Measurements from ENCODE around the gene BACH1.
A peak's percentile ranks its signal among the peaks of the same experiment; 100 is the strongest.
"Not testable (repeated sequence)": the region's sequence is repeated elsewhere in the genome, so short reads cannot be mapped to it uniquely, and the experiment has no call there.

Gene BACH1

GRCh38 chr21:29350246-29350779, 51.6 kb downstream of the BACH1 start:
- DNase-seq (ENCODE audit: low read depth in 2 of 2): peak in 1 of 2 donors; percentile 35
- no peak for TF ChIP-seq CTCF (IDR thresholded peaks at IDR 0.05; ENCODE audit: low read depth, low read length)

GRCh38 chr21:29351691-29352090, 53.0 kb downstream of the BACH1 start:
- H3K4me3 ChIP-seq (replicated peaks in 1 of 2; ENCODE audit: low read depth in 2 of 2, low read length in 2 of 2): no peak overlapping the region
- TF ChIP-seq CTCF (IDR thresholded peaks at IDR 0.05; ENCODE audit: low read depth, low read length): no peak
- DNase-seq (ENCODE audit: low read depth in 2 of 2): peak; percentile 70 to 86

More at GRCh38 chr21:29350246-29350779, 51.6 kb downstream of the BACH1 start:
- H3K4me3 ChIP-seq (replicated peaks in 1 of 2; ENCODE audit: low read depth in 2 of 2, low read length in 2 of 2): no peak overlapping the region

GRCh38 chr21:29355043-29355710, 56.5 kb downstream of the BACH1 start:
- DNase-seq (ENCODE audit: low read depth in 2 of 2); H3K4me3 ChIP-seq (replicated peaks in 1 of 2; ENCODE audit: low read depth in 2 of 2, low read length in 2 of 2): not testable (repeated sequence)

- H3K4me3 ChIP-seq (replicated peaks in 1 of 2; ENCODE audit: low read depth in 2 of 2, low read length in 2 of 2); DNase-seq (ENCODE audit: low read depth in 2 of 2): not testable (repeated sequence)
Measured at GRCh38 chr21:29356291-29356690, 57.6 kb downstream of the BACH1 start.

GRCh38 chr21:29356810-29357209, 58.1 kb downstream of the BACH1 start:
- DNase-seq (ENCODE audit: low read depth in 2 of 2); H3K4me3 ChIP-seq (replicated peaks in 1 of 2; ENCODE audit: low read depth in 2 of 2, low read length in 2 of 2): not testable (repeated sequence)

- no peak overlapping the region for H3K4me3 ChIP-seq (replicated peaks in 1 of 2; ENCODE audit: low read depth in 2 of 2, low read length in 2 of 2)
- DNase-seq (ENCODE audit: low read depth in 2 of 2): peak in 1 of 2 donors; percentile 48
- TF ChIP-seq CTCF (IDR thresholded peaks at IDR 0.05; ENCODE audit: low read depth, low read length): no peak
Measured at GRCh38 chr21:29359718-29360117, 61.0 kb downstream of the BACH1 start.

GRCh38 chr21:29360799-29361765, 62.4 kb downstream of the BACH1 start:
- DNase-seq (ENCODE audit: low read depth in 2 of 2): no peak
- no peak overlapping the region for H3K4me3 ChIP-seq (replicated peaks in 1 of 2; ENCODE audit: low read depth in 2 of 2, low read length in 2 of 2)
- no peak for TF ChIP-seq CTCF (IDR thresholded peaks at IDR 0.05; ENCODE audit: low read depth, low read length)

GRCh38 chr21:29362758-29363157, 64.0 kb downstream of the BACH1 start:
- no peak for TF ChIP-seq CTCF (IDR thresholded peaks at IDR 0.05; ENCODE audit: low read depth, low read length)
- DNase-seq (ENCODE audit: low read depth in 2 of 2): no peak
- H3K4me3 ChIP-seq (replicated peaks in 1 of 2; ENCODE audit: low read depth in 2 of 2, low read length in 2 of 2): no peak overlapping the region

Measured in cardiac fibroblast (primary cell).